Cardiac muscle cell (in vitro differentiated cells and primary cell): ENCODE measurements around the gene TNRC6B. TPM values are rescaled to one million over a fixed set of nuclear protein-coding genes. Genes with fewer than 3 reads are reported as not detected.
A peak's percentile ranks its signal among the peaks of the same experiment; 100 is the strongest.

ENCODE experiments used
- DNase-seq, 2 donors: peaks; one replicate each; pipeline versions ENCODE4 v3.0.0 to v3.0.0-alpha.2; 2010 to 2017; ENCODE audit warnings: low read depth in 1 of 2, low spot score in 1 of 2
- H3K27ac ChIP-seq: fragments of 200-600 bp; sonication (generic); 2 replicates; pipeline ENCODE4 v1.5.1; 2016
- H3K27me3 ChIP-seq: fragments of 200-600 bp; sonication (generic); 2 replicates; pipeline ENCODE4 v1.6.0; 2016; ENCODE audit warnings: control low read depth
- H3K36me3 ChIP-seq: fragments of 200-600 bp; sonication (generic); 2 replicates; pipeline ENCODE4 v1.5.1; 2016; ENCODE audit warnings: control low read depth
- H3K4me1 ChIP-seq: fragments of 200-600 bp; sonication (generic); 2 replicates; pipeline ENCODE4 v1.8.1; 2017; ENCODE audit warnings: low read depth, mild to moderate bottlenecking, mixed run types
- H3K4me3 ChIP-seq: fragments of 200-600 bp; sonication (generic); 2 replicates; pipeline ENCODE4 v1.5.1; 2016; ENCODE audit warnings: mild to moderate bottlenecking
- H3K9me3 ChIP-seq: fragments of 200-600 bp; sonication (generic); 2 replicates; pipeline ENCODE4 v1.5.1; 2017; ENCODE audit warnings: low read depth, mild to moderate bottlenecking, control low read depth
- polyA plus RNA-seq: library from polyadenylated mRNA; unstranded; fragments of >200 nt; fragmentation: Nextera tagmentation; extraction: Ambion mirVana; gene quantifications from 2 replicates; pipeline ENCODE4 v1.2.1, GENCODE V29; 2016
- total RNA-seq: library from RNA; depleted of rRNA; stranded (reverse); fragments of >200 nt; gene quantifications from 2 replicates; pipeline ENCODE4 v1.2.3, GENCODE V29; 2016
- TF ChIP-seq, protein P1 (sequence below): IDR thresholded peaks from 2 replicates; pipeline ENCODE4 v1.5.1; 2012; ENCODE audit warnings: low read depth, mild to moderate bottlenecking, low read length

TNRC6B gene
- total and polyA plus RNA-seq, 2 experiments from 2014 or later, result 50.2 to 61.1 TPM

DNA sequence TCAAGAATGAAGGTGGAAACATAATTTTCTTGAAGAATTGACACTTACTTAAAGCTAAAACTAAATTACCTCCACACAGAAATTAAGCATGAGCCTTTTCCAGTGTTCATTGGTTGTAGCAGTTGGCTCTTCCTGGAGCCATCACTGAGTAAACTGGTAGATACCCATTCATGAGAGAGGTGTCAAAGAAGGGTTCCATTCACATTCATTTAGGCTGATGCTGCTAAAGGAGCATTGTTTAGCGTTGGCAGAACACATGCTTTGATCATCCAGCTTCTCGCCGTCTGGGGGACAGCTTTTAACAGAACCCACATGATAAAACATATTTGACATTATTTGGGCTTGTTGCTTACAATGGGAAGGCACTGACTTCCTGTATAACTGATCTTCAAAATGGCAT, 71.6 kb downstream of the TNRC6B start:
- Histone ChIP-seq H3K4me3 (no peak overlapping the region), H3K9me3 (no peaks in the 10 kb centered on the region), H3K36me3 (peaks cover 2% of the 10 kb centered on the region), H3K27me3 (no peaks in the 10 kb centered on the region), H3K4me1 (peaks cover 3% of the 10 kb centered on the region), H3K27ac (no peak overlapping the region)
- TF ChIP-seq, protein P1, sequence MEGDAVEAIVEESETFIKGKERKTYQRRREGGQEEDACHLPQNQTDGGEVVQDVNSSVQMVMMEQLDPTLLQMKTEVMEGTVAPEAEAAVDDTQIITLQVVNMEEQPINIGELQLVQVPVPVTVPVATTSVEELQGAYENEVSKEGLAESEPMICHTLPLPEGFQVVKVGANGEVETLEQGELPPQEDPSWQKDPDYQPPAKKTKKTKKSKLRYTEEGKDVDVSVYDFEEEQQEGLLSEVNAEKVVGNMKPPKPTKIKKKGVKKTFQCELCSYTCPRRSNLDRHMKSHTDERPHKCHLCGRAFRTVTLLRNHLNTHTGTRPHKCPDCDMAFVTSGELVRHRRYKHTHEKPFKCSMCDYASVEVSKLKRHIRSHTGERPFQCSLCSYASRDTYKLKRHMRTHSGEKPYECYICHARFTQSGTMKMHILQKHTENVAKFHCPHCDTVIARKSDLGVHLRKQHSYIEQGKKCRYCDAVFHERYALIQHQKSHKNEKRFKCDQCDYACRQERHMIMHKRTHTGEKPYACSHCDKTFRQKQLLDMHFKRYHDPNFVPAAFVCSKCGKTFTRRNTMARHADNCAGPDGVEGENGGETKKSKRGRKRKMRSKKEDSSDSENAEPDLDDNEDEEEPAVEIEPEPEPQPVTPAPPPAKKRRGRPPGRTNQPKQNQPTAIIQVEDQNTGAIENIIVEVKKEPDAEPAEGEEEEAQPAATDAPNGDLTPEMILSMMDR, result no peak
- DNase-seq, result no peak

GRCh38 chr22:40250608-40251007, 72.9 kb downstream of the TNRC6B start:
- Histone ChIP-seq H3K4me3 (no peak overlapping the region), H3K36me3 (peaks cover 2% of the 10 kb centered on the region), H3K27ac (no peak overlapping the region), H3K4me1 (peaks cover 3% of the 10 kb centered on the region), H3K27me3 (no peaks in the 10 kb centered on the region), H3K9me3 (no peaks in the 10 kb centered on the region)
- TF ChIP-seq, protein P1, result no peak
- no peak for DNase-seq

DNA sequence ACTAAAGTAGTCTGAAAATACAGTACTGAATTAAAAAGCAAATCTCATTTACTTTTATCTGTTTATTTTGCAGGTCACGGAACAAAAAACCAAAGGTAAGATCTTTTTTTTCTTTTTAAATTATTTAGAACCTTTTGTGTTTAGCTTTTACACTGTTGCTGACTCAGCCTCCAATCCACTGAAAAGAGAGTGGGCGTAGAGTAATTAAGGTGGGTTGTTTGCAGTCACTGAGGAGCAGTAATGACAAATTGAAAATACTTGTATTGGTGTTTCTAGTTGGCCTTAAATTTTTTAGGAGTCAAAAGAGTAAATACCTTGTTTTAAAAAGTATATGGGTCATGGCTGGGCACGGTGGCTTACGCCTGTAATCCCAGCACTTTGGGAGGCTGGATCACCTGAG, 73.4 kb downstream of the TNRC6B start:
- H3K27me3 ChIP-seq, result no peaks in the 10 kb centered on the region
- H3K9me3 ChIP-seq, result no peaks in the 10 kb centered on the region
- TF ChIP-seq, protein P1, result no peak
- no peak overlapping the region for H3K4me3 ChIP-seq
- peaks cover 2% of the 10 kb centered on the region for H3K36me3 ChIP-seq
- H3K4me1 ChIP-seq, result peaks cover 3% of the 10 kb centered on the region
- DNase-seq, result no peak
- H3K27ac ChIP-seq, result no peak overlapping the region

DNA sequence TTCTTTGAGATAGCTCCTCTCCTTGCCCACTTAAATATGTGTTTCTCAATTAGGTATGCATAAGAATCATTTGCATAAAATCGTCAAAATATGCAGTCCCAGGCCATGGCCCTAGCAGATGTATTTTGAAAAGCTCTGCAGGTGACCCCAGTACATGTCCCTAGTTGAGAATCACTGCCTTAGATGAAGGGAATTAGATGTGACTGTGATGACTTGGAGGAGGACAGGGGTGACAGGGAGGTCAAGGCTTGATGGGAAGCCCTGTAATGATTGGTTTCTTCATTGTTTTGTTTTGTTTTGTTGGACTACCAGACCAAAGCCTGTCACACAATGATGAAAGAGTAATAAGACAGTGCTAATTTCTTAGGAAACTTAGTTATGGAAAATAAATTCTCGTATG, 74.4 kb downstream of the TNRC6B start:
- Histone ChIP-seq H3K27me3 (no peaks in the 10 kb centered on the region), H3K4me1 (peaks cover 3% of the 10 kb centered on the region), H3K9me3 (no peaks in the 10 kb centered on the region), H3K36me3 (peaks cover 2% of the 10 kb centered on the region), H3K27ac (no peak overlapping the region), H3K4me3 (no peak overlapping the region)
- DNase-seq, result no peak
- TF ChIP-seq, protein P1, result no peak

GRCh38 chr22:40256516-40256915, 78.8 kb downstream of the TNRC6B start:
- Histone ChIP-seq H3K27me3 (no peaks in the 10 kb centered on the region), H3K4me1 (peaks cover 3% of the 10 kb centered on the region), H3K9me3 (no peaks in the 10 kb centered on the region), H3K27ac (peak overlapping the region; percentile 12), H3K36me3 (no peaks in the 10 kb centered on the region), H3K4me3 (no peak overlapping the region)
- DNase-seq, result no peak
- TF ChIP-seq, protein P1, result no peak

GRCh38 chr22:40258017-40258416, 80.3 kb downstream of the TNRC6B start:
- Histone ChIP-seq H3K4me1 (no peaks in the 10 kb centered on the region), H3K9me3 (no peaks in the 10 kb centered on the region), H3K4me3 (no peak overlapping the region), H3K36me3 (peaks cover 10% of the 10 kb centered on the region), H3K27ac (no peak overlapping the region), H3K27me3 (no peaks in the 10 kb centered on the region)
- TF ChIP-seq, protein P1, result no peak
- peak in 1 of 2 donors; percentile 48 for DNase-seq
